GM12872 (cell line): ENCODE data around the gene AKAP3.

ENCODE experiments used
- TF ChIP-seq, protein P1 (sequence below): IDR thresholded peaks from 3 replicates; pipeline ENCODE4 v1.5.1; 2011; ENCODE audit warnings: low read depth, mild to moderate bottlenecking, low read length, moderate library complexity; ENCODE audit not compliant: insufficient read depth

Gene AKAP3

DNA sequence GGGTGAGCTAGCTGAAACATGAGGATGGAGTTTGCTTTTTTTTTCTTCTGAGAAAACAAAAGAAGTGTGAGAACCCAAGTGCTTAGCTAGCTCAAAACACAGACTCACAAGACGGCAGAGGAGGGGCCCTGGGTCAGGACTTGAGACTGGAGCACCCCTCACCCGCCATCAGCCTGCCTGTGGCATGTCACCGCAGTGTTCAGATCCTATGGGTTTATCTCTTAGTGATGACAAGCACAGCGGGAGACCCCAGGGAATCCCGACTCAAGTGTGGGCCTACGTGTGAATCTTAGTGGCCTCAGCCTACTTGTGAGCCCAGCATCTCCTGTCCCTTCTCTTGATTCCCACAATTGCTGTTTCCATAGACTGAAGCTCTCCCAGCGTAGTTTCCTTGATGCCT, 64.0 kb downstream of the AKAP3 start:
- TF ChIP-seq, protein P1, sequence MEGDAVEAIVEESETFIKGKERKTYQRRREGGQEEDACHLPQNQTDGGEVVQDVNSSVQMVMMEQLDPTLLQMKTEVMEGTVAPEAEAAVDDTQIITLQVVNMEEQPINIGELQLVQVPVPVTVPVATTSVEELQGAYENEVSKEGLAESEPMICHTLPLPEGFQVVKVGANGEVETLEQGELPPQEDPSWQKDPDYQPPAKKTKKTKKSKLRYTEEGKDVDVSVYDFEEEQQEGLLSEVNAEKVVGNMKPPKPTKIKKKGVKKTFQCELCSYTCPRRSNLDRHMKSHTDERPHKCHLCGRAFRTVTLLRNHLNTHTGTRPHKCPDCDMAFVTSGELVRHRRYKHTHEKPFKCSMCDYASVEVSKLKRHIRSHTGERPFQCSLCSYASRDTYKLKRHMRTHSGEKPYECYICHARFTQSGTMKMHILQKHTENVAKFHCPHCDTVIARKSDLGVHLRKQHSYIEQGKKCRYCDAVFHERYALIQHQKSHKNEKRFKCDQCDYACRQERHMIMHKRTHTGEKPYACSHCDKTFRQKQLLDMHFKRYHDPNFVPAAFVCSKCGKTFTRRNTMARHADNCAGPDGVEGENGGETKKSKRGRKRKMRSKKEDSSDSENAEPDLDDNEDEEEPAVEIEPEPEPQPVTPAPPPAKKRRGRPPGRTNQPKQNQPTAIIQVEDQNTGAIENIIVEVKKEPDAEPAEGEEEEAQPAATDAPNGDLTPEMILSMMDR, result no peak

DNA sequence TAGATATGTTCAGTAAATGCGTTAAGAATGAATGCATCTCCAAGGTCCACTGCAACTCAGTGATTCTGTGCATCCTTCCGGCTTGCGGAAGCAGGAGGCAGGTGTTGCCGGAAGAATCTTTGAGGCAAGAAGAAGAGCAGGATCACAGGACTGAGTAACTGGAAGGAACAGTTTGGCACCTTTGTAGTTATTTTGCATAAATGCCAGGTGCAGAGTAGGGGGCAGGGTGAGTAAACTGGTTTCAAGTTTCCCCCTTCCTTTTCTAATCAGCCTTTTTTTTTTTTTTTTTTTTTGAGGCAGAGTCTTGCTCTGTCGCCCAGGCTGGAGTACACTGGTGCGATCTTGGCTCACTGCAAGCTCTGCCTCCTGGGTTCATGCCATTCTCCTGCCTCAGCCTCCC, 64.6 kb downstream of the AKAP3 start:
- TF ChIP-seq, protein P1, result no peak

DNA sequence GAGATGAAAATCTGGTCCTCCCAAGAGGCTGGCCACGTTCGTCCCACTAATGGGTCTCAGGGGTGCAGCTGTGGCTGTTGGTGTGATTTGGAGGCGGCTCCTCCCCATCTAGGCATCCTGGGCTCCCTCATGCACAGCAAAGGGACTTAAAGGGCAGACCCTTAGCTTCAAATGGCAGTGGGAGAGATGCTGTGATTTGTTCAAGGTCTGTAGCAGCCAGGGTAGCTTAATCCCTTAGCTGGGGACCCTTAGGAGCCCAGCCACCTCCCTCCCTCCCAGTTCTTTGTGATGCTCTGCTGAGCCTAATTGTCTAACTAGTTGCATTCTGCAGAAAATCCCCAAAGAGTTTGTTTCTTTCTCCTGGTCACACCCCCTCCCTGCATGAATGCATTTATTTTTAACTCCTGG, 68.6 kb downstream of the AKAP3 start:
- TF ChIP-seq, protein P1, result no peak

DNA sequence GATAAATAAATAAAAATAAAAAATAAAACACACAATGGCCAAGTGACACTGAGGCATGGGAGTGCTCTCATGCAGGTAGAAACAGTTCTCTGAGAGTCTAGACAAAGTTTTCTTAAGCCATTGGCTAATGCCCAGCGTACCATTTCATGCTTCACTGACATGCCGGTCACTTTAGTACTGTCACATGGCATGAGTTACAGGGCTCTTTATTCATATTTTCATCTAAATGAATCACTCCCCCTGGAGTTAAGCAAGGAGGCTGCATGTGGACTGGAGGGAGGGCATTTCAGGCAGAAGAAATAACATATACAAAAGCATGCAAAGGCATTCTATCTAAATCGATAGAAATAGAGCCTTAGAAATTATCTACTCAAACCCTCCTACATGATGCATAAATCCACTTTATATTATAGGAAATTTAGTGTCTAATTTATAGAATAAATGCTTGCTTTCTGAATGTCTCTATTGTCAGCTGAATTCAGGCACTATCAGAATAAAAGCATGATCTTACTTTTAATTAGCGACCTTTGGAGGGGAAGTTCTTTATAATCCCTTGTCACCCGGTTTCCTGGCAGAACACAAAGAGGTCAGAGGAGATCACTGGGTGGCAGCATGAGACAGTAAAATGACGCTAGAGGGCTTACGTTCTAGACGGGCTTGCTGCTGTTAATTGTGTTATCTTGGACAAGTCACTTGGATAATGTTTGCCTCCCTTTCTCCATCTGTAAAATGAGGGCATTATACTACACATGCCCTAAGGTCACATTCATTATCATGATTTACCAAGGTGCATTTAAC, 69.3 kb downstream of the AKAP3 start:
- TF ChIP-seq, protein P1, result peak; percentile 39; the same call in 1 of the 3 replicates

DNA sequence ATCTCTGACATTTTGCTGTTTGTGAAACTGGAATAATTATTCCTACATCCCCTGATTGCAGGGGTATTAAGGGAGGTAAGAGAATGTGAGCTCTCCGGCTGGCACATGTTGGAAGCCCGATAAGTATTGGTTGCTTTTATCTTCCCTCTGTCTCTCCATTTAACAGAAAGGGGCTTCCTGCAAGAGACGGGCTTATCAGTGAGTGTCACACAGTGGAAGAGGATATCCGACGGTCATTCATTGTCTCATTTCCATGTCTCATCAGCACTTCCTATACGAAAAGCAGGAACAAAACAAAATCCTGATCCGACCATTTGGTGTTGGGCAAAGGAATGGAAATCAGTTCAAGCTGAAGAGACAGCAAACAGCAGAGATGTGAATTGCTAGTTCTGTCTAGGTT, 76.2 kb downstream of the AKAP3 start:
- TF ChIP-seq, protein P1, result no peak

DNA sequence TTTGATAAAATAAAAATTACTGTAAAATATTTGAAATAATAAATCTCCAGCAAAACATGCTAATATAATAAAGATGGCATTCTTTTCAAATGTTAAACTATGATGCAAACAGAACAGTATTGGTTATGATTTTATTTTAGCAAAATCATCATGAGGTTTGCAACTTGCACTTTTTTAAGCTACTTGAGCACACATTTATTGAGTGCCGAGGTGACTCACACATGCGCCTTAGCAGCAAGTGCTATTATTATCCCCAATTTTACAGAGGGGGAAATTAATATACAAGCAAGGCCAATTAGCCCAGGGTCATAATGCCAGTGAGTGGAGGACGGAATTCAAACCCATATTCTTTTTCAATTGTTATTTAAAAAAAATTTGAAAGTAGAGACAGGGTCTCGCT, 79.6 kb downstream of the AKAP3 start:
- TF ChIP-seq, protein P1, result no peak

DNA sequence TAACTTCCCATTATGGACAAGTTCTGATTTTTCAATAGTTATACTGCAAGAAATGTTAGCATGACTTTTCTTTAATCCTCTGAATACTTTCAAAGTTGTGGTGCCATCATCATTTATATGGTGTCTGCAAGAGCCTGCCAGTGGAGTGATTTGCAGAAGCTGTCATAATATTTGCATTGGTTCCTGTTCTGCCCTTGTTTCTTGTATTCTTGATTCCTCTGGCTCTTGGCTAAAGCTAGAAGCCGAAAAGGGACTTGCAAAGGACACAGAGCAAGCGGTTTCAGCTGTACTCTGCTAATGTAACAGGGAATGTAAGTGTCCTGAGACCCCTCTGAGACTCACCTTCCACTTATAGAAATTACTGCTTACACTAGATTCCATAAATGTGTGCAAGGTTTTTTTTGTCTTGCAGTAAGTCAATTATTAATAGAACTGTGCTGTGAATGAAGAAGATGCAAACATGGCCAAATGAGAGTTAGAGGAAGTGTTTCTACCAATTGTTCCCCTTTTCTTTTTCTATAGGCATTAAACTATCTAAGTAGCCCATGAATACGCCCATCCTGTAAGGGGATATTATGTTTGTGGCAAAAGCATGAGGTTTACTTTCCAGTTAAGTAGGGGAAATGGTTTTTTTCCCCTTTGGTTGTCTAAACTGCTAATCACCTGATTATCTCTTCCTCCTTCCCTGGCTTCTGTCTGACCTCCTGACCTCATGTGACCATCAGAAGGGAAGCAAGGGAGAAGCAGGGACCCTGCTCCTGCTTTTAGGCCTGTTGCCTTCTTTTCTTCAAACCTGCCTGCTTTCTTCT, 81.6 kb downstream of the AKAP3 start:
- TF ChIP-seq, protein P1, result no peak
